HCT116 (cell line): Measurements from ENCODE around the gene RABL6. TPM values are rescaled to one million over a fixed set of nuclear protein-coding genes. Genes with fewer than 3 reads are reported as not detected.

Experiments used
- ATAC-seq: fragments of 200-7000 bp; cut with Tn5 transposase; 2 replicates; pipeline ENCODE4 v1.9.1; 2020; ENCODE audit warnings: mild to moderate bottlenecking, moderate library complexity
- BruUV-seq: library from RNA; stranded (reverse); fragments of 400-500 nt; replicated peaks from 2 replicates; lab custom pipeline; 2021; lab: Mats Ljungman, UMichigan
- CTCF ChIA-PET: fragments of 300-600 bp; sonication (Branson Sonifier 250); formaldehyde crosslinking; loops from one replicate; lab custom pipeline; 2021; ENCODE audit warnings: antibody characterized with exemption; lab: Charles Lee
- POLR2A ChIA-PET: fragments of 300-600, 350-600 bp; sonication (Branson Sonifier 250); formaldehyde crosslinking; loops from one replicate; lab custom pipeline; 2021; ENCODE audit warnings: antibody characterized with exemption; lab: Charles Lee
- RAD21 ChIA-PET, 2 experiments: fragments of 300-600 bp; sonication (Branson Sonifier 250); formaldehyde crosslinking; loops; one replicate each; lab custom pipeline; 2023; ENCODE audit warnings: low total read pairs in 2 of 2; ENCODE audit not compliant: uncharacterized antibody in 2 of 2, unreplicated experiment in 2 of 2, low non-redundant PET in 1 of 2; lab: Charles Lee
- DNase-seq: peaks from one replicate; pipeline ENCODE4 v3.0.0-alpha.2; 2010; ENCODE audit warnings: low read depth, low spot score
- H2AFZ ChIP-seq: fragments of 200-600 bp; shearing (Covaris generic), sonication (generic); 2 replicates; pipeline ENCODE4 v1.6.1; 2017; ENCODE audit warnings: low read depth, mixed run types, mixed read lengths, antibody characterized with exemption, low read length; ENCODE audit not compliant: poor library complexity, severe bottlenecking
- H3K27ac ChIP-seq: 2 replicates; pipeline ENCODE4 v1.5.1; 2012; ENCODE audit warnings: low read depth, low read length
- H3K27me3 ChIP-seq: fragments of 200-600 bp; sonication (generic); 2 replicates; pipeline ENCODE4 v1.6.1; 2016; ENCODE audit warnings: mixed run types, low read length, mixed read lengths; ENCODE audit not compliant: insufficient read depth
- H3K36me3 ChIP-seq, 2 experiments: fragments of 200-500 bp in 1 of 2; fragments of 200-600 bp in 1 of 2; sonication (Bioruptor generic) in 1 of 2; sonication (generic) in 1 of 2; 2 replicates each; pipeline versions ENCODE4 v1.5.1 to v1.6.1; 2014 to 2016; ENCODE audit warnings: low read length in 2 of 2, inconsistent platforms in 1 of 2, mixed read lengths in 1 of 2, mixed run types in 1 of 2; ENCODE audit not compliant: insufficient read depth in 2 of 2, control insufficient read depth in 1 of 2
- H3K4me1 ChIP-seq, 2 experiments: fragments of 200-600 bp in 1 of 2; sonication (generic) in 1 of 2; 2 replicates each; pipeline versions ENCODE4 v1.5.1 to v1.6.1; 2012 to 2017; ENCODE audit warnings: low read length in 2 of 2, inconsistent platforms in 1 of 2, mild to moderate bottlenecking in 1 of 2, mixed read lengths in 1 of 2, mixed run types in 1 of 2, moderate library complexity in 1 of 2; ENCODE audit not compliant: insufficient read depth in 2 of 2, control insufficient read depth in 1 of 2
- H3K4me2 ChIP-seq: fragments of 200-600 bp; sonication (generic); 2 replicates; pipeline ENCODE4 v1.6.1; 2017; ENCODE audit warnings: mixed run types, low read length, mixed read lengths
- H3K4me3 ChIP-seq, 2 experiments: fragments of 200-600 bp in 1 of 2; sonication (generic) in 1 of 2; replicated peaks in 1 of 2; 2 replicates each; pipeline ENCODE4 v1.5.1; 2011 to 2016; ENCODE audit warnings: low read length in 2 of 2, control low read depth in 1 of 2, low read depth in 1 of 2, mild to moderate bottlenecking in 1 of 2, mixed read lengths in 1 of 2, mixed run types in 1 of 2
- H3K79me2 ChIP-seq: fragments of 200-600 bp; sonication (generic); 2 replicates; pipeline ENCODE4 v1.6.1; 2017; ENCODE audit warnings: mild to moderate bottlenecking, mixed run types, low read length, moderate library complexity, mixed read lengths; ENCODE audit not compliant: insufficient read depth
- H3K9ac ChIP-seq: fragments of 200-600 bp; sonication (generic); 2 replicates; pipeline ENCODE4 v1.6.1; 2016; ENCODE audit warnings: low read length, mixed read lengths
- H3K9me2 ChIP-seq: fragments of 200-600 bp; sonication (generic), shearing (Covaris generic); 2 replicates; pipeline ENCODE4 v1.6.1; 2017; ENCODE audit warnings: mixed run types, mild to moderate bottlenecking, moderate library complexity; ENCODE audit not compliant: insufficient read depth
- H3K9me3 ChIP-seq, 2 experiments: fragments of 200-500 bp in 1 of 2; fragments of 200-600 bp in 1 of 2; sonication (Bioruptor generic) in 1 of 2; sonication (generic) in 1 of 2; 2 replicates each; pipeline ENCODE4 v1.6.1; 2014 to 2017; ENCODE audit warnings: low read length in 2 of 2, mixed read lengths in 2 of 2, inconsistent platforms in 1 of 2, low read depth in 1 of 2, mild to moderate bottlenecking in 1 of 2, mixed run types in 1 of 2, moderate library complexity in 1 of 2; ENCODE audit not compliant: control insufficient read depth in 1 of 2, insufficient read depth in 1 of 2
- H4K20me1 ChIP-seq: fragments of 200-600 bp; sonication (generic), shearing (Covaris generic); 2 replicates; pipeline ENCODE4 v1.6.1; 2017; ENCODE audit warnings: mixed run types, mild to moderate bottlenecking, moderate library complexity; ENCODE audit not compliant: insufficient read depth
- ATF3 ChIP-seq: IDR thresholded peaks from 2 replicates; pipeline ENCODE4 v1.6.1; 2012
- EGR1 ChIP-seq: IDR thresholded peaks from 2 replicates; pipeline ENCODE4 v1.6.1; 2012; ENCODE audit warnings: low read depth
- ELF1 ChIP-seq: IDR thresholded peaks from 2 replicates; pipeline ENCODE4 v1.6.1; 2012; ENCODE audit warnings: low read depth, borderline replicate concordance
- FOSL1 ChIP-seq: IDR thresholded peaks from 2 replicates; pipeline ENCODE4 v1.6.1; 2012; ENCODE audit warnings: low read depth
- JUND ChIP-seq: IDR thresholded peaks from 2 replicates; pipeline ENCODE4 v1.6.1; 2012
- MAX ChIP-seq: IDR thresholded peaks from 2 replicates; pipeline ENCODE4 v1.6.1; 2012
- RAD21 ChIP-seq: IDR thresholded peaks from 2 replicates; pipeline ENCODE4 v1.6.1; 2012; ENCODE audit warnings: low read depth, mild to moderate bottlenecking
- REST ChIP-seq: IDR thresholded peaks from 2 replicates; pipeline ENCODE4 v1.6.1; 2012; ENCODE audit warnings: low read depth
- SIN3A ChIP-seq: IDR thresholded peaks from 2 replicates; pipeline ENCODE4 v1.6.1; 2012; ENCODE audit warnings: low read depth
- SP1 ChIP-seq: IDR thresholded peaks from 2 replicates; pipeline ENCODE4 v1.6.1; 2012; ENCODE audit warnings: low read depth
- SRF ChIP-seq: IDR thresholded peaks from 2 replicates; pipeline ENCODE4 v1.6.1; 2012; ENCODE audit warnings: low read depth
- TCF7L2 ChIP-seq: IDR thresholded peaks from 2 replicates; pipeline ENCODE4 v1.7.0; 2011; ENCODE audit warnings: borderline replicate concordance, inconsistent platforms; ENCODE audit not compliant: insufficient read depth, insufficient read length; ENCODE audit errors: extremely low read depth
- ZFX ChIP-seq: fragments of 450-650 bp; IDR thresholded peaks from 2 replicates; pipeline ENCODE4 v1.6.1; 2017
- ZNF274 ChIP-seq: fragments of 200-500 bp; sonication (Bioruptor generic); IDR thresholded peaks from 2 replicates; pipeline ENCODE4 v1.6.1; 2014; ENCODE audit warnings: mild to moderate bottlenecking, low read depth, low read length, inconsistent platforms
- intact Hi-C: fragments of 100-400 bp; cut with micrococcal nuclease; formaldehyde crosslinking; loops from 2 replicates; pipeline ENCODE4 v1.10.0; 2022
- total RNA-seq: library from RNA; stranded (reverse); gene quantifications from one replicate; pipeline ENCODE4 v1.2.1, GENCODE V29; 2021; ENCODE audit not compliant: unreplicated experiment
- TF ChIP-seq, protein P1 (sequence below): IDR thresholded peaks from 2 replicates; pipeline ENCODE4 v1.6.1; 2011; ENCODE audit warnings: mild to moderate bottlenecking, low read length, moderate library complexity; ENCODE audit not compliant: insufficient replicate concordance; ENCODE audit errors: extremely low read depth
- TF ChIP-seq, protein P2 (sequence below), 3 experiments: fragments of 200-600 bp in 1 of 3; sonication (generic) in 1 of 3; IDR thresholded peaks in 2 of 3; conservative IDR thresholded peaks in 1 of 3; 2 replicates each; pipeline ENCODE4 v1.5.1; 2012 to 2017; ENCODE audit warnings: low read depth in 2 of 3, low read length in 2 of 3, antibody characterized with exemption in 1 of 3, borderline replicate concordance in 1 of 3, control low read depth in 1 of 3, mild to moderate bottlenecking in 1 of 3, mixed read lengths in 1 of 3, mixed run types in 1 of 3, moderate library complexity in 1 of 3; ENCODE audit not compliant: insufficient read depth in 1 of 3

Gene RABL6
- total RNA-seq, 1 experiment from 2014 or later: 98.6 TPM

GRCh38 chr9:136796238-136796774 lies 11.4 kb upstream of the RABL6 start, which contains the start of gene CCDC183:
TSS of gene CCDC183 (plus strand) at chr9:136796338. CDS start at chr9:136796398, 60 bp downstream.
- Histone ChIP-seq H3K27me3 (no peaks in the 10 kb centered on the region), H3K9me2 (no peaks in the 10 kb centered on the region), H3K4me1 (peaks cover 17 to 43% of the 10 kb centered on the region in 2 experiments), H3K27ac (no peak within 1 kb of the TSS), H3K79me2 (peaks cover 12% of the 10 kb centered on the region; the same call in 1 of the 2 replicates), H3K9me3 (no peaks in the 10 kb centered on the region), H3K4me2 (no peak within 1 kb of the TSS), H3K4me3 (no peak within 1 kb of the TSS), H3K36me3 (no peaks in the 10 kb centered on the region; a peak in 1 of 4 replicates), H4K20me1 (no peaks in the 10 kb centered on the region), H3K9ac (no peak within 1 kb of the TSS), H2AFZ (no peak within 1 kb of the TSS)
- ChIA-PET RAD21 (no interaction called here), CTCF (no interaction called here), POLR2A (no interaction called here)
- intact Hi-C loops: no loop called here
- BruUV-seq: no TSS peak
- TF ChIP-seq JUND: no peak
- no peak for TF ChIP-seq ZNF274
- TF ChIP-seq SIN3A: no peak
- TF ChIP-seq EGR1: no peak
- TF ChIP-seq MAX: no peak
- TF ChIP-seq SRF: no peak
- TF ChIP-seq FOSL1: no peak
- no peak for TF ChIP-seq ATF3
- no peak for TF ChIP-seq REST
- TF ChIP-seq TCF7L2: no peak
- TF ChIP-seq ZFX: no peak
- TF ChIP-seq, protein P1, sequence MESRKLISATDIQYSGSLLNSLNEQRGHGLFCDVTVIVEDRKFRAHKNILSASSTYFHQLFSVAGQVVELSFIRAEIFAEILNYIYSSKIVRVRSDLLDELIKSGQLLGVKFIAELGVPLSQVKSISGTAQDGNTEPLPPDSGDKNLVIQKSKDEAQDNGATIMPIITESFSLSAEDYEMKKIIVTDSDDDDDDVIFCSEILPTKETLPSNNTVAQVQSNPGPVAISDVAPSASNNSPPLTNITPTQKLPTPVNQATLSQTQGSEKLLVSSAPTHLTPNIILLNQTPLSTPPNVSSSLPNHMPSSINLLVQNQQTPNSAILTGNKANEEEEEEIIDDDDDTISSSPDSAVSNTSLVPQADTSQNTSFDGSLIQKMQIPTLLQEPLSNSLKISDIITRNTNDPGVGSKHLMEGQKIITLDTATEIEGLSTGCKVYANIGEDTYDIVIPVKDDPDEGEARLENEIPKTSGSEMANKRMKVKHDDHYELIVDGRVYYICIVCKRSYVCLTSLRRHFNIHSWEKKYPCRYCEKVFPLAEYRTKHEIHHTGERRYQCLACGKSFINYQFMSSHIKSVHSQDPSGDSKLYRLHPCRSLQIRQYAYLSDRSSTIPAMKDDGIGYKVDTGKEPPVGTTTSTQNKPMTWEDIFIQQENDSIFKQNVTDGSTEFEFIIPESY: no peak
- TF ChIP-seq, protein P2, sequence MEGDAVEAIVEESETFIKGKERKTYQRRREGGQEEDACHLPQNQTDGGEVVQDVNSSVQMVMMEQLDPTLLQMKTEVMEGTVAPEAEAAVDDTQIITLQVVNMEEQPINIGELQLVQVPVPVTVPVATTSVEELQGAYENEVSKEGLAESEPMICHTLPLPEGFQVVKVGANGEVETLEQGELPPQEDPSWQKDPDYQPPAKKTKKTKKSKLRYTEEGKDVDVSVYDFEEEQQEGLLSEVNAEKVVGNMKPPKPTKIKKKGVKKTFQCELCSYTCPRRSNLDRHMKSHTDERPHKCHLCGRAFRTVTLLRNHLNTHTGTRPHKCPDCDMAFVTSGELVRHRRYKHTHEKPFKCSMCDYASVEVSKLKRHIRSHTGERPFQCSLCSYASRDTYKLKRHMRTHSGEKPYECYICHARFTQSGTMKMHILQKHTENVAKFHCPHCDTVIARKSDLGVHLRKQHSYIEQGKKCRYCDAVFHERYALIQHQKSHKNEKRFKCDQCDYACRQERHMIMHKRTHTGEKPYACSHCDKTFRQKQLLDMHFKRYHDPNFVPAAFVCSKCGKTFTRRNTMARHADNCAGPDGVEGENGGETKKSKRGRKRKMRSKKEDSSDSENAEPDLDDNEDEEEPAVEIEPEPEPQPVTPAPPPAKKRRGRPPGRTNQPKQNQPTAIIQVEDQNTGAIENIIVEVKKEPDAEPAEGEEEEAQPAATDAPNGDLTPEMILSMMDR (IDR thresholded peaks at IDR 0.05 in 2 of 3, conservative IDR thresholded peaks at IDR 0.05 in 1 of 3; ENCODE audit: borderline replicate concordance in 1 of 3, insufficient read depth in 1 of 3, low read depth in 2 of 3, low read length in 2 of 3): no peak
- TF ChIP-seq RAD21: no peak
- TF ChIP-seq SP1: no peak
- no peak for TF ChIP-seq ELF1
- ATAC-seq (no peak), DNase-seq (no peak)
